Gastrocnemius medialis (tissue), 4 donors: ENCODE measurements around the gene SLCO3A1. TPM values are rescaled to one million over a fixed set of nuclear protein-coding genes. Genes with fewer than 3 reads are reported as not detected.

ENCODE experiments used
- ATAC-seq, 2 donors: fragments of 150-250 bp; one replicate each; pipeline ENCODE4 v1.9.1; 2016
- DNase-seq, 2 donors: peaks; one replicate each; pipeline ENCODE4 v3.0.0-alpha.2; 2019
- H3K27ac ChIP-seq, 4 donors: fragments of 200-600 bp; sonication (generic); 1 replicate in 1 of 4; 2 replicates in 3 of 4; pipeline ENCODE4 v1.5.1; 2016 to 2018; ENCODE audit warnings: mild to moderate bottlenecking in 2 of 4, moderate library complexity in 1 of 4
- H3K27me3 ChIP-seq, 3 donors: fragments of 200-600 bp; sonication (generic) in 2 of 3; 1 replicate in 1 of 3; 2 replicates in 2 of 3; pipeline versions ENCODE4 v1.5.1 to v1.6.0; 2016 to 2019; ENCODE audit warnings: mild to moderate bottlenecking in 1 of 3, moderate library complexity in 1 of 3
- H3K36me3 ChIP-seq, 2 donors: fragments of 200-600 bp; sonication (generic) in 1 of 2; one replicate each; pipeline ENCODE4 v1.5.1; 2017 to 2018
- H3K4me1 ChIP-seq, 2 donors: fragments of 200-600 bp; sonication (generic) in 1 of 2; one replicate each; pipeline ENCODE4 v1.5.1; 2016 to 2017; ENCODE audit warnings: mild to moderate bottlenecking in 2 of 2
- H3K4me3 ChIP-seq, 4 donors: fragments of 200-600 bp; sonication (generic) in 3 of 4; 1 replicate in 1 of 4; 2 replicates in 3 of 4; pipeline ENCODE4 v1.5.1; 2016 to 2019; ENCODE audit warnings: mild to moderate bottlenecking in 2 of 4
- H3K9me3 ChIP-seq, 3 donors: fragments of 200-600 bp; sonication (generic) in 2 of 3; 1 replicate in 1 of 3; 2 replicates in 2 of 3; pipeline ENCODE4 v1.5.1; 2016 to 2019
- POLR2A ChIP-seq, 2 donors: fragments of 450-650 bp; IDR thresholded peaks; one replicate each; pipeline ENCODE4 v1.6.1; 2017; ENCODE audit warnings: antibody characterized with exemption in 2 of 2, mild to moderate bottlenecking in 2 of 2, moderate library complexity in 2 of 2
- in situ Hi-C, 4 donors: fragments of 200-750 bp; cut with MboI; loops; one replicate each; pipeline versions ENCODE4 v1.15.0 to v1.8.0; 2017; ENCODE audit warnings: low sequenced_read_pairs in 4 of 4
- intact Hi-C: fragments of 100-400 bp; cut with DNase I; formaldehyde crosslinking; loops from one replicate; pipeline ENCODE4 v1.15.1; 2023; ENCODE audit warnings: low total_unique reads
- total RNA-seq, 4 donors: library from RNA; depleted of rRNA; stranded (reverse); fragments of >200 nt; gene quantifications; one replicate each; pipeline versions ENCODE4 v1.1.0 to v1.2.3, GENCODE V29; 2016
- TF ChIP-seq, protein P1 (sequence below), 5 experiments: fragments of 450-650 bp in 3 of 5; fragments of 200-600 bp in 2 of 5; sonication (generic) in 2 of 5; IDR thresholded peaks in 4 of 5; conservative IDR thresholded peaks in 1 of 5; 1 replicate in 4 of 5; 2 replicates in 1 of 5; pipeline ENCODE4 v1.5.1; 2016 to 2019; ENCODE audit warnings: antibody characterized with exemption in 5 of 5, mild to moderate bottlenecking in 3 of 5, moderate library complexity in 3 of 5

The SLCO3A1 gene
- total RNA-seq, 4 donors from 2014 or later: 1.3 to 3.6 (median 3.0) TPM

GRCh38 chr15:92157666-92158298 is 304.3 kb downstream of the SLCO3A1 start:
- no peaks in the 10 kb centered on the region for H3K36me3 ChIP-seq
- in situ Hi-C loops: loop anchor here in 1 of 4 donors (25.0 kb wide), 1 partner anchor 105 kb away; no protein-coding TSS in a partner anchor
- ATAC-seq: no peak

DNA sequence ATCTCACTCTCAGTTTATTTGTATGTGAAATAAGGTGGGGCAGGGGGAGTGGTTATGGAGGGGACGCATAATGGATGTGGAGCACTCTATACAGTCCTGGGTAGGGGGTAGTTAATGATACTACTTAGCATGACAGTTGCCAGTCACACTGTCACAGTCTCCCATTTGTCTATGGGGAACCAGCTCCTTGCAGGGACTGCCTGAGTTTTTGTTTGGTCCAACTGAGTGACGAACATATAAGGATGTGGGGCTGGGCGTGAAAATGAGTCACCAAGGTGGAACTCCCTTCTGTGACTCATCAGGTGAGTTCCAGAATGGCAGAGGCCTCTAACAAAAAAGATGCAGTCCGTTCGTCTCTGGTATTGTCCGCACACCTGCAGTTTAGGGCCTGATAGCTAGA is 304.9 kb downstream of the SLCO3A1 start:
- no peaks in the 10 kb centered on the region for H3K36me3 ChIP-seq
- intact Hi-C loops (no loop called here), in situ Hi-C loops (loop anchor here in 1 of 4 donors (25.0 kb wide), 1 partner anchor 104 kb away; no protein-coding TSS in a partner anchor)
- no peak for TF ChIP-seq POLR2A (IDR thresholded peaks at IDR 0.05)
- TF ChIP-seq, protein P1, sequence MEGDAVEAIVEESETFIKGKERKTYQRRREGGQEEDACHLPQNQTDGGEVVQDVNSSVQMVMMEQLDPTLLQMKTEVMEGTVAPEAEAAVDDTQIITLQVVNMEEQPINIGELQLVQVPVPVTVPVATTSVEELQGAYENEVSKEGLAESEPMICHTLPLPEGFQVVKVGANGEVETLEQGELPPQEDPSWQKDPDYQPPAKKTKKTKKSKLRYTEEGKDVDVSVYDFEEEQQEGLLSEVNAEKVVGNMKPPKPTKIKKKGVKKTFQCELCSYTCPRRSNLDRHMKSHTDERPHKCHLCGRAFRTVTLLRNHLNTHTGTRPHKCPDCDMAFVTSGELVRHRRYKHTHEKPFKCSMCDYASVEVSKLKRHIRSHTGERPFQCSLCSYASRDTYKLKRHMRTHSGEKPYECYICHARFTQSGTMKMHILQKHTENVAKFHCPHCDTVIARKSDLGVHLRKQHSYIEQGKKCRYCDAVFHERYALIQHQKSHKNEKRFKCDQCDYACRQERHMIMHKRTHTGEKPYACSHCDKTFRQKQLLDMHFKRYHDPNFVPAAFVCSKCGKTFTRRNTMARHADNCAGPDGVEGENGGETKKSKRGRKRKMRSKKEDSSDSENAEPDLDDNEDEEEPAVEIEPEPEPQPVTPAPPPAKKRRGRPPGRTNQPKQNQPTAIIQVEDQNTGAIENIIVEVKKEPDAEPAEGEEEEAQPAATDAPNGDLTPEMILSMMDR (IDR thresholded peaks at IDR 0.05 in 4 of 5, conservative IDR thresholded peaks at IDR 0.05 in 1 of 5): no peak
- no peak for DNase-seq
- no peaks in the 10 kb centered on the region for H3K9me3 ChIP-seq
- H3K27ac ChIP-seq: no peak overlapping the region
- ATAC-seq: no peak
- no peaks in the 10 kb centered on the region for H3K4me1 ChIP-seq
- H3K27me3 ChIP-seq: no peaks in the 10 kb centered on the region
- no peak overlapping the region for H3K4me3 ChIP-seq

More at GRCh38 chr15:92157666-92158298, 304.3 kb downstream of the SLCO3A1 start:
- Histone ChIP-seq H3K4me1 (no peaks in the 10 kb centered on the region), H3K9me3 (no peaks in the 10 kb centered on the region), H3K27me3 (no peaks in the 10 kb centered on the region), H3K27ac (no peak overlapping the region), H3K4me3 (no peak overlapping the region)
- intact Hi-C loops: no loop called here
- TF ChIP-seq, protein P1 (IDR thresholded peaks at IDR 0.05 in 4 of 5, conservative IDR thresholded peaks at IDR 0.05 in 1 of 5): no peak
- TF ChIP-seq POLR2A (IDR thresholded peaks at IDR 0.05): no peak
- DNase-seq: no peak

DNA sequence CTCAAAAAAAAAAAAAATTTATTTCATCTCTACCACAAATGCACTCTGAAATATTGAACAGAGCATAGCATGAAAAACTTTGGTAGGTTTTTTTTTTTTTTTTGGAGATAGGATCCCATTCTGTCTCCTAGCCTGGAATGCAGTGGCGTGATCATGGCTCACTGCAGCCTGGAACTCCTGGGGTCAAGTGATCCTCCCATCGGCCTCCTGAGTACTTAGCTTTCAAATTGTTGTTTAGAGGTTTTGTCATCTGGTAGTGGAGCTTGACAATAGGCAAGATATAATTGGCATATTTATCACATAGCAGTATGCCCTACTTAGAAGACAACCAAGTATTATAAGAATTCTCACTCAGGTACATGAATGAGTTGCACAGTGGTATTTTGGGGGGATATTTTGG is 306.0 kb downstream of the SLCO3A1 start:
- no peak overlapping the region for H3K4me3 ChIP-seq
- H3K27me3 ChIP-seq: no peaks in the 10 kb centered on the region
- no peaks in the 10 kb centered on the region for H3K36me3 ChIP-seq
- TF ChIP-seq, protein P1 (IDR thresholded peaks at IDR 0.05 in 4 of 5, conservative IDR thresholded peaks at IDR 0.05 in 1 of 5): no peak
- no peak for TF ChIP-seq POLR2A (IDR thresholded peaks at IDR 0.05)
- H3K27ac ChIP-seq: no peak overlapping the region
- in situ Hi-C loops: loop anchor here in 1 of 4 donors (25.0 kb wide), 1 partner anchor 103 kb away; no protein-coding TSS in a partner anchor
- H3K4me1 ChIP-seq: no peaks in the 10 kb centered on the region
- intact Hi-C loops: no loop called here
- DNase-seq (no peak), ATAC-seq (no peak)
- no peaks in the 10 kb centered on the region for H3K9me3 ChIP-seq

DNA sequence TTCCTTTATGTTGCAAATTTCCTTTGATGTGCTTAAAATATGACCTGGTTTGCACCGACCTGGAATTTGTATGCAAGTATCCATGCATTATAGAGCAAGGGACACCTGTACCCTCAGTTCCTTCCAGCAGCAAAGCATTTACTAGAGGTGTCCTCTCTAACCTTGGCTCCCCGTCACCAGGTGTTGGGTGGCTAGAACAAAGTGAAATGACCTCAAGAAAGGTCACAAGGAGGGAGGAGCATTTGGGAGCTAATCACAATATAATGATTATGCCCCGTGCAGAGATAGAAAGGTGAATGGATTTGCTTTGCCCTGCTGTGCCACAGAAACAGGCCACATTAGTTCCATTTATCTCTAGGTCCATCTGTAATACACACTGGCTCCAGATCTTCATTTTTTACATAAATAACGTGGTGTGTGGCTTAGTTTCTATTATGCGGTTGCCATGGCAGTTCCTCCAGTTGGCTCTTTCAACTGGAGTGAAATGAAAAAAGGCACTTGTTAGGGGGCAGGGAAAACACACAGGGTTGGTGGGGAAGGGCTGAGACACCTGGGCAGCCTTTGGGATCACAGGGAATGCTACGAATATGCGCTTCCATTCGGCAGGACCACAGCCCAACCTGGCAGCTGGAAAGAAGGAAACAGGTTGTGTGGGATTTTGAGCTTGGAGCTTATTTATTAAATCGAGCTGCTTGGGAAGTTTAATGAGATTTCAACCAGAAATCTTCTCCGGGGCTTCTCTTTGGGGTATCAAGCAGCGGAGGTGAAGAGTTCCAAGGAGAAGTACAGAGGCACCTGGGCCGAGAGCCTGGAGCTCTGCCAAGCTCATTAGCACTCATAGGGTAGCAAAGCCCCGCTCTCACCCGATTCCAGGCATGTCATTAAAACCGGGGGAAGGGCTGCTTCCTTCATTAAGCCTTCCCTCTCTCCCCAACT is 306.7 kb downstream of the SLCO3A1 start:
- intact Hi-C loops (no loop called here), in situ Hi-C loops (loop anchor here in 1 of 4 donors (25.0 kb wide), 1 partner anchor 102 kb away; no protein-coding TSS in a partner anchor)
- no peak for ATAC-seq
- no peak for TF ChIP-seq POLR2A (IDR thresholded peaks at IDR 0.05)
- TF ChIP-seq, protein P1 (IDR thresholded peaks at IDR 0.05 in 4 of 5, conservative IDR thresholded peaks at IDR 0.05 in 1 of 5): no peak
- Histone ChIP-seq H3K36me3 (no peaks in the 10 kb centered on the region), H3K27me3 (no peaks in the 10 kb centered on the region), H3K9me3 (no peaks in the 10 kb centered on the region), H3K27ac (no peak overlapping the region), H3K4me3 (no peak overlapping the region), H3K4me1 (no peaks in the 10 kb centered on the region)
- DNase-seq: no peak
